Suprapubic skin (tissue), 4 donors: ENCODE measurements around the gene MAGI1.

ENCODE experiments used
- CTCF ChIP-seq, 2 donors: fragments of 200-600 bp in 1 of 2; fragments of 450-650 bp in 1 of 2; sonication (generic) in 1 of 2; IDR thresholded peaks; one replicate each; pipeline ENCODE4 v1.5.1; 2016 to 2019; ENCODE audit warnings: antibody characterized with exemption in 2 of 2, mild to moderate bottlenecking in 1 of 2, moderate library complexity in 1 of 2
- EP300 ChIP-seq: sonication (generic); formaldehyde crosslinking; IDR thresholded peaks from one replicate; pipeline ENCODE4 v1.6.1; 2017; ENCODE audit warnings: antibody characterized with exemption
- POLR2A ChIP-seq, 2 donors: fragments of 450-650 bp; IDR thresholded peaks; one replicate each; pipeline ENCODE4 v1.6.1; 2017; ENCODE audit warnings: antibody characterized with exemption in 2 of 2, mild to moderate bottlenecking in 2 of 2, moderate library complexity in 2 of 2
- POLR2AphosphoS5 ChIP-seq, 3 donors: sonication (generic); formaldehyde crosslinking; IDR thresholded peaks; one replicate each; pipeline ENCODE4 v1.6.1; 2017; ENCODE audit warnings: antibody characterized with exemption in 3 of 3

GRCh38 chr3:65338571-65338970, 700.1 kb downstream of the MAGI1 start:
- TF ChIP-seq CTCF (IDR thresholded peaks at IDR 0.05) (no peak), POLR2AphosphoS5 (IDR thresholded peaks at IDR 0.05) (no peak), POLR2A (IDR thresholded peaks at IDR 0.05) (no peak), EP300 (no peak)
